GM19455 (cell line): Measurements from ENCODE around the gene LRRC71.
"Not testable (repeated sequence)": the region's sequence is repeated elsewhere in the genome, so short reads cannot be mapped to it uniquely, and the experiment has no call there.

Experiments used
- ATAC-seq: cut with Tn5 transposase; IDR thresholded peaks from one replicate; pipeline ENCODE4 v1.9.1; 2021; ENCODE audit not compliant: unreplicated experiment

Gene LRRC71

DNA sequence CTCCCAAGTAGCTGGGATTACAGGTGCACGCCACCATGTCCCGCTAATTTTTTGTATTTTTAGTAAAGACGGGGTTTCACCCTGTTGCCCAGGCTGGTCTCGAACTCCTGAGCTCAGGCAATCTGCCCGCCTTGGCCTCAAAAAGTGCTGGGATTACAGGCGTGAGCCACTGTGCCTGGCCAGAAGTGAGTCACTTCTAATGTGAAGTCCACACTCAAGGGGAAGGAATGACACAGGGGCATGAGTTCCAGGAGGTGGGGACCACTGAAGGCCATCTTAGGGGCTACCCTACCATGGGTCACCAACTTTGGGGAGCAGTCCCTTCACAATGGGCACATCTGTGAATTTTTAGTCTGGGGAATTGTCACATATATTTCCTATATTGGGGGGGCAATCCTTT, 6.3 kb downstream of the LRRC71 start:
- ATAC-seq = not testable (repeated sequence)

DNA sequence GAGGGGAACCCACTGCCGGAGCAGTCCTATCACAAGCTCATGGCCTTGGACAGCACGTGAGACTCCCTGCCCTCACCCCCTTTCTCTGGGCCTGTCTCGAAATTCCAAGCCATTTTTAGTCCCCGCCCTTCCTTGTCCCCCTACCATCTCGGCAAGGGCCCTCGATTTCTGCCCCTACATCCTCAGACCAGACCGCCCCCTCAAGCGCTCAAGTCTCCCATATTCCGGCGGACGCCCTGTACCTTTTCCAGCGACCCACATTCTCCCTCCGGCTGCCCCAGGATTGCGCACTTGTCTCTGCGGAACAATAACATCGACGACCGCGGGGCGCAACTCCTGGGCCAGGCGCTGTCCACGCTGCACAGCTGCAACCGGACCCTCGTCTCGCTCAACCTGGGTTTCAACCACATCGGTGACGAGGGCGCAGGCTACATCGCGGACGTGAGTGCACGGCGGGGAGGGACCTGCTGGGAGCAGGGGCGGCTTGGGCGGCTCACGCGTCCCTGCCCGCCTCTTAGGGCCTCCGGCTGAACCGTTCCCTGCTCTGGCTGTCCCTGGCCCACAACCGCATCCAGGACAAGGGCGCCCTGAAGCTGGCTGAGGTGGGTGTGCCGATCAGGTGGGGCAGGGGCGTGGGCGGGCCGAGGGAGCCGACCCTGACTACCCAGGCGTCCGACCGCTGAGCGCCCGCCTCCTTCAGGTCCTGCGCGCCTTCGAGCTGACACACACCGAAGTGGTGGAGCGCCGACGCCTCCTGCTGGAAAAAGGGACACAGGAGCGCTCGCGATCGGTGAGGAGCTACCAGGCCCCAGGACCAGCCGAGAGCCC, 7.0 kb downstream of the LRRC71 start:
- no peak for ATAC-seq

GRCh38 chr1:156928043-156928602, 7.7 kb downstream of the LRRC71 start:
- ATAC-seq = no peak

GRCh38 chr1:156929596-156930238, 9.3 kb downstream of the LRRC71 start:
- ATAC-seq = no peak

GRCh38 chr1:156930483-156930882, 10.1 kb downstream of the LRRC71 start:
- ATAC-seq = no peak

- no peak for ATAC-seq
Measured at GRCh38 chr1:156931211-156931952, 10.9 kb downstream of the LRRC71 start.

DNA sequence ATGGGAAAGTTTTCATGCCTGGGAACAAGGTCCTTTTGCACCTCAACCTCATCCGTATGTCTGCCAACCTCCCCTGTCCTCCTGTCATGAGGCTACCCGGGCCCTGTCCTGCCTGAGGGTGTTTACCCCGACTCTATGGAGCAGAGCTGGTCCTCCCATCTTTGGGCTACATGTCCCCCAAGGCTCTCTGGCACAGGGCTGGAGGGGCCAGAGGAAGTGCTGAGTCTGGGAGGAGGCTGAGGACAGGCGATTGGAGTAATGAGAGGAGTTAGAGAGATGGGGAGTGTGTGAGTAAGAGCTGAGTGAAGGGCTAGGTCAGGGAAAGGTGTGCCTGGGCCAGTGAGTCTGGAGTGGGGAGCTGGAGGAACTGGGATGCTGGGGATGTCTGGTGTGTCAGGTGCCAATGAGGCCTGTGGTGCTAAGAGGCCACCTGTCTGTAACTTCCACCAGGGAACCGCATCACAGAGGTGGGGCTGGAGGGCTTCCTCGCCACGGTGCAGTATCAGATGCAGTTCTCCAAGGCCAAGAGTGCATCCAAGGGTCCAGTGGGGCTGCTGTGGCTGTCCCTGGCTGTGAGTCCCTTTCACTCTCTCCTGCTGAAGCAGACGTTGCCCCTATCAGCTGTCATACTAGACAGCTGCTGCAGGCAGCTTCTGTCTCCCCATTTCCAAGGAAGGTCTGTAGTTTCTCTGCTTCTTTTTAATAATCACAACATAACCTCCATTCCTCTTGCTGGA, 11.7 kb downstream of the LRRC71 start:
- ATAC-seq = no peak

- ATAC-seq = no peak
Measured at GRCh38 chr1:156933136-156933535, 12.7 kb downstream of the LRRC71 start.

- ATAC-seq = no peak
Measured at GRCh38 chr1:156935505-156936128, 15.2 kb downstream of the LRRC71 start.

DNA sequence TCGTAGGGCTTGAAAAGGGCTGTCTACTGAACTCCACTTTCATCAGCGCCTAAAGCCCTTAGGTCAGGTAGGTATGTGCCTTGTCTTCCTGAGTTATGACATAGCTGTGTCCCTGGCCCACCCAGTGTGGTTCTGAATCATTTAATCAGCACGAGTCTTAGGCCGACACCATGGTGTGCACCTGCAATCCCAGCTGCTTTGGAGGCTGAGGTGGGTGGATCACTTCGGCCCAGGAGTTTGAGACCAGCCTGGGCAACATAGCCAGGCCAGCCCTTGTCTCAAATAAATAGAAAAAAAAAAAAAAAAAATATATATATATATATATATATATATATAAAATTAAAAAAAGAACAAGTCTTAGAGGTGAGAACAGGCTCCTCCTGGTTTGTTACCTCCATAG, 15.8 kb downstream of the LRRC71 start:
- no peak for ATAC-seq

DNA sequence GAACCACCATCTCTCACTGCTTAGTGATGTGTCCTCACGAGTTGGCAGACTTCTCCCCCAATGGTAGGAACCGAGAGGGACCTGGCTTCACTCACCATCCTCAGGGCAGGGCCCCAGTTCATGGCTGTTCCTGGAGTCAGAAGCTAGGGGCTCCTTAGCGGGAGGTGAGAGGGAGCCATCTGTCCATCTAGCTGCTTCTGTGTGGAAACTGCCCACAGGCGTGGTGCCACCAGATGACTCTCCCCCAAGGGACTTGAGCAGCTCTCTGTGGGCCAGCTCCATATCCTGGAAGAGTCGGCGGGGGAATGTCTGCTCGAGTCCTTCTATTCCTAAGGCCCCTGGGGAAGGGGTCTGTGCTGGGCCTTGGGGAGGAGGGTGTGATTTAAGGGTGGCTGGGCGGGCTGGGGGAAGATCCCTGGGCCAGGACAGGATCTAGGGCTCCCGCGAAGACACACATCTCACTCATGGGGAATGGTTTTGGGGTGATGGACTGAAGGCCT, 16.3 kb downstream of the LRRC71 start:
- no peak for ATAC-seq

GRCh38 chr1:156937883-156938282, 17.5 kb downstream of the LRRC71 start:
- ATAC-seq = no peak

- no peak for ATAC-seq
Measured at GRCh38 chr1:156938813-156939212, 18.4 kb downstream of the LRRC71 start.

GRCh38 chr1:156939786-156940334, 19.4 kb downstream of the LRRC71 start:
- ATAC-seq = no peak

DNA sequence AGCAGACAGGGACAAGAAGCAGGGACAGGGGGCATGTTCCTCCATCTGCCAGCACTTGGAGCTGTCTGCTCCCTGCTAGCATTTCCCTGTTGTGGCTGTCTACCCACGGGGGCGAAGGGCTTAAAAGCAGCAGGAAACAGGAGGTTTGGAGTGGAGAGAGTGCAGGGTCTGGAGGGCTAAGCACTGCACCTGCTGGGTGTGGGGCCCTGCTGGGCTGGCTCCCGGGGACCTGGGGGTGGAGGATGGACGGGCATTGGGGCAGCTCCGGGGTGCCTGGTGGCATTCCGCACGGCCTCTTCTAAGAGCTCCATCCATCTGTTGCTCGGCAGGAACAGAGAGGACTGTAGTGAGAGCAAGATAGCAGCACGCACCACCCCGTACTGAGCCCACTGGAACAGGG, 21.2 kb downstream of the LRRC71 start:
- ATAC-seq = no peak

DNA sequence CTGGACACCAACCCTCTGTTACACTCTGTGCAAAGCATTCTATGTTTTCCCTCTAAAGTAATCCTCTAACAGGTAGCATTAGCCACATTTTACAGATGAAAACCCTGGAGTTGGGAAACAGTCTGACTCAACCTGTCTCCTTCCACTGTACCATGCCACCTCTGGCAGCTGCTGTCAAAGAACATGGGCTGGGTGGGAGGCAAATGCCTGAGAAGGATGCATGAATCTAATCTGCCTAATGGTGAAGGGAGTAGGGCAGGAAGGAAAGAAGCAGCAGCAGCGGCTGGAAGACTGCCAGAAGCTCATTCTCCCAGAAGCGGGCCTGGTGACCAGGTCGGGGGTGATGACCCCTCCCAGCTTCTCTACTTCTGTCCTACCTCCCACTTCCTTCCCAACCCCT, 21.7 kb downstream of the LRRC71 start:
- ATAC-seq = no peak

GRCh38 chr1:156942576-156942975, 22.1 kb downstream of the LRRC71 start:
- ATAC-seq = no peak

GRCh38 chr1:156943756-156944155, 23.3 kb downstream of the LRRC71 start:
- ATAC-seq = no peak

DNA sequence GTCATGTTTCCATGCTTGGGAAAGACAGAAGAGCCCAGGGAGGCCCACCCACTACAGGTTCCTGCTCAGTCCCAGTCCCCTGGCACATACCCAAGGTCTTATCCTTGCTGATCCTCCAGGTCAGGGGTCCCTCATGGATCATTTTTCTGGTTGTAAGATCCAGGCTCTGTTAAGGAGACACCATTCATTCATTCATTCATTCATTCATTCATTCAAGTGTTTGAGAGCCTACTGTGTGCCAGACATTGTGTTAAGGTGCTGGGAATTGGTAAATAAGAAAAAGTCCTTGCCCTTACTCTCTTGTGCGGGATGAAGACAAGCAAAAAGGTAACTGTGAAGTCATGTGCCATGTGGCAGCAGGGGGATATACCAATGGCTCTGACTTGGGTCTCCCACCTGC, 23.8 kb downstream of the LRRC71 start:
- no peak for ATAC-seq

DNA sequence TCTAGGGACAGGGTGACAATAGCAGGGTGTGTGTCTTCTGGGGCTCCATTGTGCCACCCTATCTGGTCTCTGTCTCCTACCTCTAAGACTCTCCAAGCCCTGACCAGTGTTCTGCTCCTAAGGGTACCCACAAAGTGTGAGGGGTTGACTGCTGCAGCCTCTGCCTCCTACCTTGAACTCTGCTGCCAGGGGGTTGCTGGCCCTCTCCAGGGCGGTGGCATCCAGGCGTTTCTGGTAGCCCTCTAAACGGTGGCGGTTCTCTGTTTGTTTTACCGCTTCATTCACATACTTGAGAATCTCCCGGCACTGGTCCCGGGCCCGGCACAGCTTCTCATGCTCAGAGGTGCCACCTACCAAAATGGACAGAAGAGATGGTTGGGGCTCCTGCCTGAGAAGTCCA, 24.4 kb downstream of the LRRC71 start:
- ATAC-seq = no peak
